ENCODE data around the gene WWC1.
"Not testable (repeated sequence)": the region's sequence is repeated elsewhere in the genome, so short reads cannot be mapped to it uniquely, and the experiment has no call there.

The WWC1 gene

GRCh38 chr5:168339109-168339771 is 47.8 kb downstream of the WWC1 start:
- DNase-seq, result no peak

- not testable (repeated sequence) for DNase-seq
Observed at GRCh38 chr5:168339772-168340140, 48.3 kb downstream of the WWC1 start.

- DNase-seq, result no peak
Observed at GRCh38 chr5:168340487-168340886, 49.0 kb downstream of the WWC1 start.

- DNase-seq, result no peak
Observed at GRCh38 chr5:168341178-168341577, 49.7 kb downstream of the WWC1 start.

GRCh38 chr5:168342151-168342825 is 50.8 kb downstream of the WWC1 start:
- DNase-seq, result no peak

- DNase-seq, result no peak
Observed at GRCh38 chr5:168342985-168343384, 51.5 kb downstream of the WWC1 start.

GRCh38 chr5:168346417-168346816 is 55.0 kb downstream of the WWC1 start:
- DNase-seq, result peak; percentile 60

GRCh38 chr5:168347368-168348083 is 56.1 kb downstream of the WWC1 start:
- DNase-seq, result no peak

- DNase-seq, result no peak
Observed at GRCh38 chr5:168348084-168348414, 56.6 kb downstream of the WWC1 start.

GRCh38 chr5:168350315-168350714 is 58.9 kb downstream of the WWC1 start:
- DNase-seq, result no peak

- no peak for DNase-seq
Observed at GRCh38 chr5:168353216-168353957, 61.9 kb downstream of the WWC1 start.

GRCh38 chr5:168354397-168354796 is 63.0 kb downstream of the WWC1 start:
- DNase-seq, result no peak

- DNase-seq, result no peak
Observed at GRCh38 chr5:168356171-168356570, 64.7 kb downstream of the WWC1 start.

GRCh38 chr5:168356592-168356991 is 65.1 kb downstream of the WWC1 start:
- DNase-seq, result peak; percentile 47

- no peak for DNase-seq
Observed at GRCh38 chr5:168357876-168358275, 66.4 kb downstream of the WWC1 start.

- no peak for DNase-seq
Observed at GRCh38 chr5:168359820-168360460, 68.5 kb downstream of the WWC1 start.

- DNase-seq, result no peak
Observed at GRCh38 chr5:168360521-168361285, 69.3 kb downstream of the WWC1 start.

GRCh38 chr5:168362097-168362885 is 70.8 kb downstream of the WWC1 start:
- no peak for DNase-seq

GRCh38 chr5:168364151-168364661 is 72.8 kb downstream of the WWC1 start:
- DNase-seq, result no peak

GRCh38 chr5:168364750-168365550 is 73.5 kb downstream of the WWC1 start:
- no peak for DNase-seq

All from NCI-H526 treated with DMSO at 0.1 percent for 48 hours (cell line).